SH-SY5Y (cell line): Measurements from ENCODE around the gene SUGCT.

Source experiments
- GATA2 ChIP-seq: IDR thresholded peaks from 2 replicates; pipeline ENCODE4 v1.6.1; 2011; ENCODE audit warnings: mild to moderate bottlenecking, low read depth, low read length
- GATA3 ChIP-seq: IDR thresholded peaks from 2 replicates; pipeline ENCODE4 v1.6.1; 2011; ENCODE audit warnings: low read depth, mild to moderate bottlenecking, low read length, moderate library complexity

GRCh38 chr7:40371806-40372440 lies 237.1 kb downstream of the SUGCT start:
- TF ChIP-seq GATA2 (no peak), GATA3 (no peak)
